Body of pancreas (tissue), 4 donors: Measurements from ENCODE around the gene WDR53. TPM values are rescaled to one million over a fixed set of nuclear protein-coding genes. Genes with fewer than 3 reads are reported as not detected.
"Not testable (repeated sequence)": the region's sequence is repeated elsewhere in the genome, so short reads cannot be mapped to it uniquely, and the experiment has no call there.

Experiments used
- ATAC-seq: fragments of 150-250 bp; one replicate; pipeline ENCODE4 v1.9.1; 2016
- DNase-seq, 4 donors: peaks; one replicate each; pipeline ENCODE4 v3.0.0-alpha.2; 2019
- H3K27ac ChIP-seq, 4 donors: fragments of 200-600 bp; sonication (generic); 1 replicate in 3 of 4; 2 replicates in 1 of 4; pipeline versions ENCODE4 v1.5.1 to v1.6.1; 2016 to 2019; ENCODE audit warnings: mild to moderate bottlenecking in 1 of 4, mixed read lengths in 1 of 4, moderate library complexity in 1 of 4
- H3K27me3 ChIP-seq, 2 donors: fragments of 200-600 bp; sonication (generic); one replicate each; pipeline ENCODE4 v1.6.0; 2016; ENCODE audit warnings: mild to moderate bottlenecking in 1 of 2
- H3K36me3 ChIP-seq, 2 donors: fragments of 200-600 bp; sonication (generic); replicated peaks in 1 of 2; 2 replicates each; pipeline ENCODE4 v1.5.1; 2016; ENCODE audit warnings: low read depth in 2 of 2; ENCODE audit not compliant: insufficient read depth in 1 of 2
- H3K4me1 ChIP-seq: fragments of 200-600 bp; sonication (generic); one replicate; pipeline ENCODE4 v1.6.0; 2016
- H3K4me3 ChIP-seq, 2 donors: fragments of 200-600 bp; sonication (generic); 1 replicate in 1 of 2; 2 replicates in 1 of 2; pipeline ENCODE4 v1.5.1; 2016 to 2019
- H3K9me3 ChIP-seq, 3 donors: fragments of 200-600 bp; sonication (generic); 1 replicate in 2 of 3; 2 replicates in 1 of 3; pipeline ENCODE4 v1.5.1; 2016
- CTCF ChIP-seq, 7 experiments: fragments of 450-650 bp in 4 of 7; fragments of 200-600 bp in 3 of 7; sonication (generic) in 3 of 7; IDR thresholded peaks; one replicate each; pipeline ENCODE4 v1.5.1; 2016 to 2019; ENCODE audit warnings: antibody characterized with exemption in 7 of 7
- POLR2A ChIP-seq, 3 donors: fragments of 450-650 bp; IDR thresholded peaks; one replicate each; pipeline ENCODE4 v1.6.1; 2016; ENCODE audit warnings: antibody characterized with exemption in 3 of 3, mild to moderate bottlenecking in 2 of 3
- WGBS, 2 donors: methylation state at CpG; one replicate each; pipeline ENCODE4 v1.1.5; 2017; 5-methylcytosine and 5-hydroxymethylcytosine counted together
- intact Hi-C: fragments of 100-400 bp; cut with DNase I; formaldehyde crosslinking; loops from one replicate; pipeline ENCODE4 v1.15.1; 2023
- total RNA-seq, 2 donors: library from RNA; depleted of rRNA; stranded (reverse); fragments of >200 nt; gene quantifications; one replicate each; pipeline ENCODE4 v1.1.0, GENCODE V29; 2016

The WDR53 gene
- total RNA-seq, 2 donors from 2014 or later = 0.66 to 4.2 TPM

GRCh38 chr3:196553551-196553950, 14.8 kb downstream of the WDR53 start:
- ATAC-seq (no peak), DNase-seq (no peak)
- Histone ChIP-seq H3K27ac (no peak overlapping the region), H3K4me1 (no peaks in the 10 kb centered on the region), H3K36me3 (no peaks in the 10 kb centered on the region), H3K4me3 (no peak overlapping the region), H3K9me3 (peaks cover 0 to 18% (median 0%) of the 10 kb centered on the region in 3 donors), H3K27me3 (no peaks in the 10 kb centered on the region)
- intact Hi-C loops = no loop called here
- TF ChIP-seq POLR2A (IDR thresholded peaks at IDR 0.05) = no peak
- WGBS, 2 donors = 91 to 94% methylated on average over 9 of the region's 9 CpGs

GRCh38 chr3:196552253-196552652, 16.1 kb downstream of the WDR53 start:
- Histone ChIP-seq H3K4me3 (no peak overlapping the region), H3K27me3 (no peaks in the 10 kb centered on the region), H3K27ac (no peak overlapping the region), H3K9me3 (peaks cover 0 to 18% (median 0%) of the 10 kb centered on the region in 3 donors), H3K4me1 (no peaks in the 10 kb centered on the region), H3K36me3 (no peaks in the 10 kb centered on the region)
- intact Hi-C loops = no loop called here
- TF ChIP-seq CTCF (IDR thresholded peaks at IDR 0.05) (no peak), POLR2A (IDR thresholded peaks at IDR 0.05) (no peak)
- DNase-seq (no peak), ATAC-seq (no peak)
- WGBS, 2 donors = 89 to 92% methylated on average over 5 of the region's 5 CpGs

DNA sequence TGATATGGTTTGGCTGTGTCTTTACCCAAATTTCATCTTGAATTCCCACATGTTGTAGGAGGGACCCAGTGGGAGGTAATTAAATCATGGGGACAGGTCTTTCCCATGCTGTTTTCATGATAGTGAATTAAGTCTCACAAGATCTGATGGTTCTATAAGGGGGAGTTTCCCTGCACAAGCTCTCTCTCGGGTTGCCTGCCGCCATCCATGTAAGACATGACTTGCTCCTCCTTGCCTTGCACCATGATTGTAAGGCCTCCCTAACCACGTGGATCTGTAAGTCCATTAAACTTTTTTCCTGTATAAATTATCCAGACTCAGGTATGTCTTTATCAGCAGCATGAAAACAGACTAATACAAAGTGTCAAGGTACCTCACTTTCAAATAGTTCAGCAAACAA, 18.2 kb downstream of the WDR53 start:
- ATAC-seq, H3K36me3 ChIP-seq, H3K4me3 ChIP-seq, intact Hi-C loops, H3K27ac ChIP-seq, DNase-seq, H3K4me1 ChIP-seq, H3K27me3 ChIP-seq: not testable (repeated sequence)
- WGBS, 2 donors = 72 to 83% methylated on average over 3 of the region's 3 CpGs
- H3K9me3 ChIP-seq = peaks cover 0 to 18% (median 0%) of the 10 kb centered on the region in 3 donors

- intact Hi-C loops, H3K27me3 ChIP-seq, ATAC-seq, DNase-seq, H3K27ac ChIP-seq, H3K4me3 ChIP-seq, H3K4me1 ChIP-seq, H3K36me3 ChIP-seq: not testable (repeated sequence)
- 87% methylated on average over 1 of the region's 1 CpG; no CpG with 5 or more reads in 1 of the 2 donors for WGBS, 2 donors
- H3K9me3 ChIP-seq = peaks cover 0 to 18% (median 0%) of the 10 kb centered on the region in 3 donors
Measured at GRCh38 chr3:196549312-196549711, 19.0 kb downstream of the WDR53 start.

DNA sequence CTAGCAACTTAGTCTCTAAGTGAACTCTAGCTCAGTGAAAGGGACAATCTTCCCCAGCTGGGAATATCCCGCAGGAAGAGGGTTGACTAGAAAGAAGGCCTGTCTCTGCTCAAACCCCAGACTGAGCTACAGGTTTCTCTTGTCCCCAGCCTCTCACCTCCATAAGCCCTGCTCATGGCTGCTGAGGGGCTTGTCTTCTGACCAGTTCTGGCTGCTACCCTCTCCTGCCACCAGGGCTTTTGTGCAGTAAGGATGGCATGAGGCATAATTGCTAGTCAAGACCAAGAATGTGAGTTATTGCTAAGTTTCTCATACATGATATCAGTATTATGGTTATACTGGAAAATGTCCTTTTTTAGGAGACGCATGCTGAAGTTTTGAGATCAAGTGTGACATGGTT, 21.3 kb downstream of the WDR53 start:
- no peaks in the 10 kb centered on the region for H3K36me3 ChIP-seq
- intact Hi-C loops = no loop called here
- 66 to 84% methylated on average over 2 of the region's 2 CpGs for WGBS, 2 donors
- no peaks in the 10 kb centered on the region for H3K4me1 ChIP-seq
- no peaks in the 10 kb centered on the region for H3K27me3 ChIP-seq
- no peak for DNase-seq
- peaks cover 0 to 18% (median 0%) of the 10 kb centered on the region in 3 donors for H3K9me3 ChIP-seq
- TF ChIP-seq POLR2A (IDR thresholded peaks at IDR 0.05) (no peak), CTCF (IDR thresholded peaks at IDR 0.05) (no peak)
- no peak for ATAC-seq
- no peak overlapping the region for H3K4me3 ChIP-seq
- no peak overlapping the region for H3K27ac ChIP-seq

DNA sequence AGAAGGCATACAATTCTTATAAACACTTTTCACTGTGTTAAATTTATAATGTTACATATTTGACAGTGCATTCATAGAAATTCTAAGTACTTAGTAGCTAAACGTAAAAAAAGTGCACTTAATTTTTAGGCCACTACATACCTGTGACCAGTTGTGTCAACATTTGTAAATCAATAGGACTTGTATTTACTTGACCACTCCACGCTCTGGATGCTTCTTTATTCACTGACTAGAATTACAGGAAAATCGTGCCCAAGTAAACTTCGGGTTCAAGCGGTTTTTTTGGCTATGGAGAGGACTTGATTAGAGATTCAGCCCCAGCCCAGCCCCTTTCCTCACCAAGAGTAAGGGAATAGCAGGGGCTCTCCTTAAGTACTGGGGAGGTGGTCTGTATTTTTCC, 21.8 kb downstream of the WDR53 start:
- WGBS, 2 donors = 21 to 26% methylated on average over 5 of the region's 5 CpGs
- no peak overlapping the region for H3K4me3 ChIP-seq
- no peaks in the 10 kb centered on the region for H3K4me1 ChIP-seq
- H3K36me3 ChIP-seq = no peaks in the 10 kb centered on the region
- TF ChIP-seq CTCF (IDR thresholded peaks at IDR 0.05) (no peak), POLR2A (IDR thresholded peaks at IDR 0.05) (no peak)
- H3K27ac ChIP-seq = no peak overlapping the region
- no peak for DNase-seq
- no peaks in the 10 kb centered on the region for H3K27me3 ChIP-seq
- no peak for ATAC-seq
- intact Hi-C loops = no loop called here
- peaks cover 0 to 18% (median 0%) of the 10 kb centered on the region in 3 donors for H3K9me3 ChIP-seq
